ENCODE measurements around the gene SAMMSON.

- no peak for TF ChIP-seq MYC (IDR thresholded peaks at IDR 0.05; ENCODE audit: insufficient read depth, insufficient read length, insufficient replicate concordance, low read length, severe bottlenecking)
- TF ChIP-seq HDAC2 (IDR thresholded peaks at IDR 0.05): no peak
- TF ChIP-seq EZH2 (IDR thresholded peaks at IDR 0.05; ENCODE audit: borderline replicate concordance, control insufficient read depth, low read depth, low read length): no peak
- no peak for TF ChIP-seq CREB1 (IDR thresholded peaks at IDR 0.05; ENCODE audit: low read depth)
- TF ChIP-seq, protein P1, sequence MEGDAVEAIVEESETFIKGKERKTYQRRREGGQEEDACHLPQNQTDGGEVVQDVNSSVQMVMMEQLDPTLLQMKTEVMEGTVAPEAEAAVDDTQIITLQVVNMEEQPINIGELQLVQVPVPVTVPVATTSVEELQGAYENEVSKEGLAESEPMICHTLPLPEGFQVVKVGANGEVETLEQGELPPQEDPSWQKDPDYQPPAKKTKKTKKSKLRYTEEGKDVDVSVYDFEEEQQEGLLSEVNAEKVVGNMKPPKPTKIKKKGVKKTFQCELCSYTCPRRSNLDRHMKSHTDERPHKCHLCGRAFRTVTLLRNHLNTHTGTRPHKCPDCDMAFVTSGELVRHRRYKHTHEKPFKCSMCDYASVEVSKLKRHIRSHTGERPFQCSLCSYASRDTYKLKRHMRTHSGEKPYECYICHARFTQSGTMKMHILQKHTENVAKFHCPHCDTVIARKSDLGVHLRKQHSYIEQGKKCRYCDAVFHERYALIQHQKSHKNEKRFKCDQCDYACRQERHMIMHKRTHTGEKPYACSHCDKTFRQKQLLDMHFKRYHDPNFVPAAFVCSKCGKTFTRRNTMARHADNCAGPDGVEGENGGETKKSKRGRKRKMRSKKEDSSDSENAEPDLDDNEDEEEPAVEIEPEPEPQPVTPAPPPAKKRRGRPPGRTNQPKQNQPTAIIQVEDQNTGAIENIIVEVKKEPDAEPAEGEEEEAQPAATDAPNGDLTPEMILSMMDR (IDR thresholded peaks at IDR 0.05 in 2 of 3, conservative IDR thresholded peaks at IDR 0.05 in 1 of 3; ENCODE audit: control insufficient read depth in 2 of 3, extremely low read depth in 1 of 3, insufficient read depth in 1 of 3, low read depth in 3 of 3, low read length in 3 of 3): no peak
- TF ChIP-seq BACH1 (IDR thresholded peaks at IDR 0.05; ENCODE audit: borderline replicate concordance): no peak
- no peak for TF ChIP-seq YY1 (IDR thresholded peaks at IDR 0.05; ENCODE audit: low read depth, low read length)
- TF ChIP-seq, protein P2, sequence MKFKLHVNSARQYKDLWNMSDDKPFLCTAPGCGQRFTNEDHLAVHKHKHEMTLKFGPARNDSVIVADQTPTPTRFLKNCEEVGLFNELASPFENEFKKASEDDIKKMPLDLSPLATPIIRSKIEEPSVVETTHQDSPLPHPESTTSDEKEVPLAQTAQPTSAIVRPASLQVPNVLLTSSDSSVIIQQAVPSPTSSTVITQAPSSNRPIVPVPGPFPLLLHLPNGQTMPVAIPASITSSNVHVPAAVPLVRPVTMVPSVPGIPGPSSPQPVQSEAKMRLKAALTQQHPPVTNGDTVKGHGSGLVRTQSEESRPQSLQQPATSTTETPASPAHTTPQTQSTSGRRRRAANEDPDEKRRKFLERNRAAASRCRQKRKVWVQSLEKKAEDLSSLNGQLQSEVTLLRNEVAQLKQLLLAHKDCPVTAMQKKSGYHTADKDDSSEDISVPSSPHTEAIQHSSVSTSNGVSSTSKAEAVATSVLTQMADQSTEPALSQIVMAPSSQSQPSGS (IDR thresholded peaks at IDR 0.05; ENCODE audit: low read length): no peak
- TF ChIP-seq, protein P3, sequence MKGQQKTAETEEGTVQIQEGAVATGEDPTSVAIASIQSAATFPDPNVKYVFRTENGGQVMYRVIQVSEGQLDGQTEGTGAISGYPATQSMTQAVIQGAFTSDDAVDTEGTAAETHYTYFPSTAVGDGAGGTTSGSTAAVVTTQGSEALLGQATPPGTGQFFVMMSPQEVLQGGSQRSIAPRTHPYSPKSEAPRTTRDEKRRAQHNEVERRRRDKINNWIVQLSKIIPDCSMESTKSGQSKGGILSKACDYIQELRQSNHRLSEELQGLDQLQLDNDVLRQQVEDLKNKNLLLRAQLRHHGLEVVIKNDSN (IDR thresholded peaks at IDR 0.05; ENCODE audit: borderline replicate concordance, extremely low read length, insufficient read depth, low read depth, low read length): no peak
- TF ChIP-seq NR2C2 (IDR thresholded peaks at IDR 0.05; ENCODE audit: borderline replicate concordance, control insufficient read depth, insufficient read length, low read depth): no peak
- no peak for TF ChIP-seq POLR2A (IDR thresholded peaks at IDR 0.05; ENCODE audit: low read depth, low read length)
Observed at GRCh38 chr3:70075101-70075500, 75.6 kb downstream of the SAMMSON start.

Data from GM12878 (cell line).